Hypothalamus (tissue), 51 donors: Measurements from ENCODE around the gene POPDC3.
"Not testable (repeated sequence)": the region's sequence is repeated elsewhere in the genome, so short reads cannot be mapped to it uniquely, and the experiment has no call there.

Experiments used
- DNase-seq, 51 donors: peaks; one replicate each; lab custom pipeline; 2025; lab: John Stamatoyannopoulos, UW

The POPDC3 gene

DNA sequence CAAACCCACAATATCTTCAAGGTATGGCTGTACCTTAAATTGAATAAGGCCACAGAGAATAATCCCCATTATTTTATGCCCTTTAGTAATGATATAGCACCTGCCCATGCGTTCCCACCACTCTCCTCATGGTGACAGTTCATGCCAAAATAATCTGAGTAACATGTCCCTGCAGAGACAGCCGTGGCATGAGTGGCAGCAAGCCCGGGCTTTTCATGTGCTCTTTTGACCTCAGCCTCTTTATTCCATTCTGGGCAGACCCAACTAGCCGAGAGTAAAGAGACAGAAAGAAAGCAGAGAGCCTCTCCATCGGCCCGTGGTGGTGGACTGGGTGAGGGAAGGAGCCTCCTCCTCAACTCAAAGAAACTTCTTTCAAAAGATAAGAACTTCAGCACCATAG, 19.9 kb upstream of the POPDC3 start:
- no peak for DNase-seq

DNA sequence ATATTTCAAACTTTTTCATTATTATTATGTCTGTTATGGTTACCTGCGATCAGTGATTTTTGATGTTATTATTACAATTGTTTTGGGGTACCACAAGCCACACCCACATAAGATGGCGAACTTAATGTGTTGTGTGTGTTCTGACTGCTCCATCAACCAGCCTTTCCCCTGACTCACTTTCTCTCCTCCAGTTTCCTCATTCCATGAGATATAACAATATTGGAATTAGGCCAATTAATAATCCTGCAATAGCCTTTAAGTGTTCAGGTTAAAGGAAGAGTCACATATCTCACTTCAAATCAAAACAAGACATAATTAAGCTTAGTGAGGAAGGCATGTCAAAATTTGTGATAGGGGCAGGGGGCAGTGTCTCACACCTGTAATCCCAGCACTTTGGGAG, 16.3 kb upstream of the POPDC3 start:
- DNase-seq, result no peak

DNA sequence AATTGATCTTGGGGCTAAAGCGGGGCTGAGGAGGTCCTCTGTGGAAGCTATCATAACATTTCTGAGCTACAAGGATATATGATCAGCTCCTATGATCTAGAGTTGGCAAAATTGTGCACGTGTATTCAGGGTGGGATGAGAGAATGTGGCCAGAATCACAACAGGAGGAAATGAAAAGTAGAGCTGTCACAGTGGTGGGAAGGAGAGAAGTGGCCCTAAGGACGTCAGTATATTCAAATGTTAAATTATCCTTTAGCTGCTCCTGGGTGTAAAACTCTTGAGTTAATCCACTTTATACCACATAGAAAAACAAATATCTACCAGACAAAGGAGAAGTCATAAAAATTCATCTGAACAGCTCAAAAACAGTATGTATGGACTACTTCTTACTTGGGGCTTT, 14.8 kb upstream of the POPDC3 start:
- no peak for DNase-seq

DNA sequence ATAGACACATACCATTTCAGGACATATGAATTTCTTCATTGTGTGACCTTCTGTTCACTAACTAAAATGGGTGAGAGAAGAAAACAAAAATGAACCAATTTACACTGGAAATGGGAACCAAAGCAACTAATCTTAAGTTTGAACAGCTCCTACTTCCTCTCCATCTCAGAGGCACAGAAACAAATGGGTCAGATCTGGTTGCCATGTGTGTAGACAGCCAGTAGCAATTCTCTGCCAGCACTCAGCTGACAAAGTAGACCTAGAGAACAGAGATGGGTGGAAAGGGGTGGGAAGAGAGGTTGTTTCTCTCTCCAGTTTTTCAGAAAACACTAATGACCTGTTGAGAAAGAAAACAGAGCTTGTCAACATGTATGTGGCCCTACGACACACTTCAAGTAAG, 14.3 kb upstream of the POPDC3 start:
- no peak for DNase-seq

DNA sequence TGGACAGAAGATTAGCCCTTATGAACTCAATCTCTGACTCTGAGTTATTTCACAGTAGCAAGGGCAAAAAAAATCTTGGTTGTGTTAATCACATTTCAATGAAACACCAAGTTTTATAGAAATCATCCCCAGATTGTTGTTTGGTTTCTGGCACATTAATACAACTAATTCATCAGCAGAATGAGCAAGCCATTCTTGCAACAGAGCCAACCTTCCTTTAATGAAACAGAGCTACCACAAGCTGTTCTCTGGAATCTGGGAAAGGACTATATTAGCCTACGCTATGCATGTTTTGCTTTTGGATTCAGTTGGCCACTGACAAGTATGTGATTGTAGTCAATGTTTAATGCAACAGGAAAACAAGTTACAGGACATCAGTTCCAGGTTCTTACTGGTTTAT, 13.8 kb upstream of the POPDC3 start:
- DNase-seq, result no peak

DNA sequence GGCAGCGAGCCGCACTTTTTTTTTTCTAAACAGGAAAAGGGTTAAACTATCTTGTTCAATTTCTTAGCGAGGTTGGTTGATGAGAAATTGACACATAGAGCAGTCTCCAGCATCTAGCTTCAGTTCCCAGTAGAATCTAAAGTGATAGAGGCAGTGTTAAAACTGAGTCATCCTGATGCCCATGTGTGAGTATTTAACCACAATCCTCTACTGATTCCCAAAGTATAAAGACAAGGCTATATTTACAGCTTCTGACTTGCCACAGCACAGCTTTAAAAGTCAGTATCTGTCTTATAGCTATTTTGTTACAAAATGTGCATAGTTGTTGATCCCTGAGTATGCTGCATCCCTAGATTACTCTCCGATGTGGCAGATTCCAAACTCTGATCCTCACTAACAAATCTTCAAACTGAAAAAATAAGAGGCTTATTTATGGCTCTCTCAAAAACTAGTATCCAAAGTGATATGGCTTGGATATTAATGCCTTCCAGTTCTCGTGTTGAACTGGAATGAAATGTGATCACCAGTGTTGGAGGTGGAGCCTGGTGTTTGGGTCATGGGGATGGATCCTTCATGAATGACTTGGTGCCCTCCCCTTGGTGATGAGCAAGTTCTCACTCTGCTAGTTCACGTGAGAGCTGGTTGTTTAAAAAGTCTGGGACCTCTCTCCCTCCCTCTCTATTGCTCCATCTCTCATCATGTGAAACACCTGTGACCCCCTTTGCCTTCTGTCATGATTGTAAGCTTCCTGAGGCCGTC, 13.1 kb upstream of the POPDC3 start:
- no peak for DNase-seq

DNA sequence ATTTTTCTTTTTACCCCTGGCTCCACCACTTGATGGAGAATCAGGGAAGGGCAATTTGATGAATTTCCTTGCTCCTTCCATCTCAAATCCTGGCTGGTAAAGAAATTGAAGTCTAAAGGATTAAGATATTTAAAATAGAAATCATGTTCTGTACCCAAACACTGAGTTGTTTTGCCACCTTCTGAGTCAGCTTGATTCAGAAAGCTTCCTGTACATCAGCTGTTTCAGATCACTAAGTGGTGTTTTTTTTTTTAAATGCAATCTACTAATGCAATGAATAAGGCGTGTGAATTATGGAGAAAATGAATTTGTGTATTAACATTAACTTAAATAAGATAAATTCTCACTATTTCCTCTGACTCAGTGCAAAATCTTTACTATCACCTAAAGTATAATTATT, 11.5 kb upstream of the POPDC3 start:
- DNase-seq, result no peak

DNA sequence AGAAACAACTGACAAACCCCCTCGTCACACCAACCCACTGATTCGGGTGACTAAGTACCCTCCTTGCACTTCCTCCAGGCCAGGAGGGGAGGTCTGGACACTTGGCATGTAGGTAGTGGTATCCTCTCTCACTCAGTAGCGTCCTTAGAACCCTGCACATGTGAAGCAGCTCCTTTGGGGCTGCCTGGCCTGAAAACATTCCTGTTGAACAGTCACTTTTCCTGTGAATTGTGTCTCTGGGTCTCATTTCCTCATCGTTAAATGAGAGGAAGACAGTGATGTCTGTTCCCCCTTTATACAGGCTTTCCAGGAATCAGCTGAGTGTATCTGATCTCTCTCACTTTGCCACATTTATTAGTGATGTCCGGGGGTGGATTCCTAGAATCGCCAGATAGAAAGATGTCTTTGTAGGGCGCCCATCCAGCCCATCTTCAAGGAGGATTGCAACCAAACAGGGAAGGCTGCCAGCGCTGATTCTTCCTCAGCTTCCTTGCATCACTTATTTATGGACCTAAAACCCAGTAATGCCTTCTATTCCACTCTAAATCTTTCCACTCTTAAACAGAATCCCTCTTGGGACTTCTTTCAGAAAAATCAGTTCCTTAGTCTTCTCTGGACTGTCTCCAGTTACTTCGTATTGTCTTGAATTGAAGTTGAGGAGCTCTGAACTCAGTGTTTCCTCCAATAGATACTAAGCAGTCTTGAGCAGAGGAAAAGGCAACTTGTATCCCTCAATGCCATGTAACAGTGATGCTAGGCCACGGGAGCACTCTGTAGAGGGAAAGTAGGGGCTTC, 9.4 kb upstream of the POPDC3 start:
- DNase-seq, result no peak

DNA sequence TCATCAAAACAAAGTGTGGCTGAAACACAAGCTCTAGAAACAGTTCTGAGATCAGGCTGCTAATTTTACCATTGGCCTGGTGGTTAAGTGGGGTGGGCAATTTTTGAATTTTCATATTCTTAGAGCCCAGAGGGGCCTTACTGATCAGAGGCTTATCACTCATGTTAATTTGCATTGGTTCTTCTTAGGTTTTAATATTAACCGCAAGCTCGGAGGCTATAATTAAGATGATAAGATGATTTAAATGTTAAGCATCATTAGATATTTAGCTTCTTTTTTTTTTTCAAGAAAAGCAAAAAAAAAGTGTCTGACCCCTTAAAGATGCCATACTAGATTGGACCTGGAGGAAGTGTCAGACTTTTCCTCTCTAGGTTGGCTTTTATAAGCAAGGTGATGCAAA, 8.4 kb upstream of the POPDC3 start:
- DNase-seq, result no peak

DNA sequence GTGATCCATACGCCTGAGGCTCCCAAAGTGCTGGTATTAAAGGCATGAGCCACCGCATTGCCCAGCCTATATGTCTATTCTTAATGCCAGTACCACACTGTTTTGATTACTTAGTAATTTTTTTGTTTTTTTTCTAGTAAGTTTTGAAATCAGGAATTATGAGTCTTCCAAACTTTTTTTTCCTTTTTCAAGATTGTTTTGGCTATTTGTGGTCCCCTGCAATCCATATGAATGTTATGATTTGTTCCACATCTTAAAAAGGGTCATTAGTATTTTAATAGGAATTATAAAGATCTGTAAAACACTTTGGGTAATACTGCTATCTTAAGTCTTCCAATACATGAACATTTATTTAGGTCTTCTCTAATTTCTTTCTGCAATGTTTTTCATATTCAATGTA, 6.8 kb upstream of the POPDC3 start:
- no peak for DNase-seq

DNA sequence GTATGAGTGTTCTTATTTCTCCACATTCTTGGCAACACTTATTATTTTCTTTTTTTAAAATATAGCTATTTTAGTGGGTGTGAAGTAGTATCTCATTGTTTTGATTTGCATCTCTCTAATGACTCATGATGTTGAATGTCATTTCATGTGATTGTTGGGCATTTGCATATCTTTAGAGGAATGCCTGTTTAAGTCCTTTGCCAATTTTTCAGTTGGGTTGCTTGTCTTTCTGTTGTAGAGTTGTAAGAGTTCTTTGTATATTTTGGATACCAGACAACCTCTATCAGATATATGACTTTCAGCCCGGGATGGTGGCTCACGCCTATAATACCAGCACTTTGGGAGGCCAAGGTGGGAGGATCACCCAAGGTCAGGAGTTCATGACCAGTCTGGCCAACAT, 5.1 kb upstream of the POPDC3 start:
- DNase-seq, result no peak

DNA sequence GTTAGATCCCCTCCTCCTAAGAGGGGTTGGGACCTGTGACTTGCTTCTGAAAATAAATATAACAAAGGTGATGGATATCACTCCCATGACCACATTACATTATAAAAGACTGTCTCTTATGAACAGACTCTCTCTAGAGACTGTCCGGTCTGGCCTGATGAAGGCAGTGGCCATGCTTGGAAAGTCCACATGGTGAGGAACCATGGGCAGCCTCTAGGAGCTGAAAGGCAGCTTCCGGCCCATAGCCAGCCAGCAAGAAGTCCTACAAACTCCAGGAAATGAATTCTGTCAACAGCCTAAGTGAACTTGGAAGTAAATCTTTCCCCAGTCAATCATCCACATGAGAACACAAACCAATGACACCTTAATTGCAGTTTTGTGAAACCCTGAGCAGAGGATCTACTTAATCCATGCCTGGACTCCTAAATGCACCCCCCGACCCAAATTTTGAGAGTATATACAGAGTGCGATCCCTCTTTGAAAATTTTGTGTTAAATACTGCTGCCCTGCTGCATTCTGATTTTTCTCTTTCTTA, 2.2 kb upstream of the POPDC3 start:
- DNase-seq, result no peak

DNA sequence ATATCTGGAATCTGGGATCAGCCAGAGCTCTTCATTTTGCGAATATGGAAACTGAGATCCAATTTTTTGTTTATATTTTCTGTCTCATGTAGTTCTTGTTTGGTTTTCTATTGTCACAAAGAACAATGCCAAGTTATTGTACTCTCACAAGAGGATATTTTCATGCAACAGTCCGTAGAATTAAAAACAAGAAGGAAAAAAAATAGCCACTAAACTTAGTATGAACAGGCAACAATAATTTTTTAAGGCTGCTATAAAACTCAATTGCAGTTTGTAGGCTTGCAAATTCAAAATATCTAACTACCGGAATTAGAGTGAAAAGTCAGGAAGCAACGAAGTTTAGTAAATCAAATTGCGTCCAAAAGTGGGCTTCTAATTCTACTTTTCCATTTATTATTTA, 1.2 kb downstream of the POPDC3 start:
- DNase-seq, result peak in 1 of 51 donors; percentile 45

DNA sequence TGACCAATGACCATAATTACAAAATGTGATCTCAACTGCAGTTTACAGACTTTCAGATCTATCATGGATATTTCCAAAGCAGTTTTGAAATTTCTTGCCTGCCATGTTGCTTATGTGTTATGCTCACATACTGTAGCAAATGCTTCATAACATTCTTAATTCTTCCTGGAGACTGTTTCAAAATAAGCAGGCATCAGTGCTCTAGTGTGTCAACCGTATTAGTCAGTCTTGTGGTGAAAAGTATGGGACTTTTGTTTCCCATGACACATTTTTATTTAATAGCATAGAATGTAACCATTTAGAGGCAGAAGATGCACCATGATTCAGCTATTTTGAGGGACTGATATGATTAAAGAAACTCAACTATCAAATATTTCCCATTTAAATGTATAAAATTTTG, 1.7 kb downstream of the POPDC3 start:
- peak in 1 of 51 donors; percentile 15 for DNase-seq

DNA sequence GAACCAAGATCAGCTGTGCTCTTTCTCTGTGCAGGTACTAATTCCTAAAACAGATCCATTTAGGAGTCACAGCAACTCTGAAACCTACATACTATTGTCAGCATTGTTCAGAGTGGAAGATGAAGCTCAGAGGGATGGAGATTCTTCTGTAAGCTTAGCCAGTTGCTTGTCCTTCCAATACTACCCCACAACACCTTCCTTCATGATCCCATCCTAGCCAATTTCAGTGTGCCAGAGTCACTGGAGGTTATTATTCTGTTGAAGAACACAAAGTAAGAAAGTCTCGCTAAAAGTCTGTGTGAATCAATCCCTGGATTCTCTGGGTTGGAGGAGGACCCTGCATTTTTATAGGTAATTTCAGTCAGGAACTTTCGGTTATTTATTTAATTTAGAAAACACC, 2.3 kb downstream of the POPDC3 start:
- DNase-seq, result peak in 1 of 51 donors; percentile 8

DNA sequence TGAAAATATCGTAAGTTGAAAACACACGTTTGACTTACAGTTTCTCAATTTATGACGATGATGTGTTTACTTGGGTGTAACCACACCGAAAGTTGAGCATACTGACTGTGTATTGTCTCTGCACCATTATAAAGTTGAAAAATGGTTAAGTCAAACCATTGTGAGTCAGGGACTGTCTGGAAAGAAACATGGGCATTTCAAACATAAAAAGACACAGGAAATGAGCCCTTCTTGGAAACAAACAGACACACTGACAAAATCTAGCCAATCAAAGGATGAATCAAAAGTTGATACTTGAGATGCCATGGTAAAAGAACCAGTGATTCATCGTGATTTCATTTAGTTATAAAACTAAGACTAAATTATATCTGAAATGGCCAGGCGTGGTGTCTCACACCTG, 5.3 kb downstream of the POPDC3 start:
- DNase-seq, result no peak

DNA sequence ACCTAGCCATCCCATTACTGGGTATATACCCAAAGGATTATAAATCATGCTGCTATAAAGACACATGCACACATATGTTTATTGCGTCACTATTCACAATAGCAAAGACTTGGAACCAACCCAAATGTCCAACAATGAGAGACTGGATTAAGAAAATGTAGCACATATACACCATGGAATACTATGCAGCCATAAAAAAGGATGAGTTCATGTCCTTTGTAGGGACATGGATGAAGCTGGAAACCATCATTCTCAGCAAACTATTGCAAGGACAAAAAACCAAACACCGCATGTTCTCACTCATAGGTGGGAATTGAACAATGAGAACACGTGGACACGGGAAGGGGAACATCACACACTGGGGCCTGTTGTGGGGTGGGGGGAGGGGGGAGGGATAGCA, 7.3 kb downstream of the POPDC3 start:
- DNase-seq, result not testable (repeated sequence)

DNA sequence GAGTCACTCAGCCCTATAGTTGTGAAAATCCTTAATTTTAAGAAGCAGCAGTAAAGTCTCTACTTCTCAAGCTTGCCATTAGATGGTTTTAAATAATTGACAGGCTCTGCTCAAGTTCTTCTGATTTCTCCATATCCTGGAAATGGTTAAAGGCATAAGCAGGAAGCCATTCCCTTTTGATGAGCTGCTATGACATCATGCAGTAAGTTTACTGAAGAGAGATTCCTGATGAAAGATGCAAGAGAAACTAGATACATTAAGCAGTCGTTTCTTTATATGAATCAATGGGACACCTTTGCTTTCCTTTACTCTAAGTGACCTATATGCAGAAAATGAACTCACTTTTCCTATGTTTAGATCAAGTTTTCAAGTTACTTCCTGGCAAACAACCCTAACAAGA, 9.8 kb downstream of the POPDC3 start:
- DNase-seq, result no peak

DNA sequence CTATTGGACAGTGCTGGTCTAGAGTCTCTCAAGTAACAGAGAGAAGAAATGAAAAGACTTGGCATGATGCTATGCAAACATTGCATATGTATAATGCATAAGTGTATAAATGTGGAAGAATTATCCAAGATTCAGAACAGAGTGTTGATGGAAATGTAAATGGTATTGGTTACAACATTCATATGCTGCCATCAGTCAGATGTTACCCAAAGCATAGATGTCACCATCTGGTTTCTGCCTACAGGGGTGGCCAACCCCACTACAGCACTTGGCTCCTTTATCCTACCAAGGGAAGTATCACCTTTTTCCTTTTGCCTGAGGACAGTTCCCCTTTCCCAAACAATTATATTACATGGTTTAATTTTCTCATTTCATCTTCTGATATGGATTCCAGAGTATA, 11.9 kb downstream of the POPDC3 start:
- no peak for DNase-seq

DNA sequence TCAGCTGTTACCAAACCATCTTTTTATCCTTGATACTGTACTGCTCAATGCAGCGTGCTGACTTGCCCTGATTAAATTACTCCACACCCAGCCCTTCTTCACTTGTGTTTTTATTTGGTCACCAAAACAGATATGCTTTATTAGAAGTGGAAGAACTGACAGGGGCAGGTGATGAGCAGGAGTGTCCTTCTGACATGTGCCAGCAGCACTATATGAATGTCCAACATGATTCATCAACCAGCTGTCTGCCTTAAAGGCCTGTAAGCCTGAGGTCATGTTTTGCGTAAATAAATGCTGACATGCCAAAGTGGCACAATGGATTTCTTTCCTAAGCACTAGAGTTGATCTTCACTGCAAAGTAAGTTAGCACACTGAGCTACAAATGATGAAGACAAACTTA, 15.4 kb downstream of the POPDC3 start:
- peak in 3 of 51 donors; percentile 3 to 10 (median 8) for DNase-seq

DNA sequence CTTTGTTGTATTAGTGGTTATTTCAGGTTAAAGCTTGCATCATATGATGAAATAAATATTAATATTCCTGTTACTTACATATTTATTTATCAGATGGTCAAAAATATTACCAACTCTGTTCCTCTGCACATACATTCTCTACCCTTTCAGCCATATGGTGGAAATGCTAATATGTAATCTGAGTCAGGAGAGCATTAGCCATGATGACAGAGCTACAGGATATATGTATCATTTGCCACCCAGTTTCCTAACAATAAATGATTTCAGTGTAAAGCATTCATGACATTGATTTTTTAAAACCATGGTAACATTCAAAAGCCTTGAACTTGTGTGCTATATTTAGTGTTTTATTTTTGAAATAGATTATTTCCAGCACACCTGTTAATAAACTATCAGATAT, 16.6 kb downstream of the POPDC3 start:
- no peak for DNase-seq

DNA sequence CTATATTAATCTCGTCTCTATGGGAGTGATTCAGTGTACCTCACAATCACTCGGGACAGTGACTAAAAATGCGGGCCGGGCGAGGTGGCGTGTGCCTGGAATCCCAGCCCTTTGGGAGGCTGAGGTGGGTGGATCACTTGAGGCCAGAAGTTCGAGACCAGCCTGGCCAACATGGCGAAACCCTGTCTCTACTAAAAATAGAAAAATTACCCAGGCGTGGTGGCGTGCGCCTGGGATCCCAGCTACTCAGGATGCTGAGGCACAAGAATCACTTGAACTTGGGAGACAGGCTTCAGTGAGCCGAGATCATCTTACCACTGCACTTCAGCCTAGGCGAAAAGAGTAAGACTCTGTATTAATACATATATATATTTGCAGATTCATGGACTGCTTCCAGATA, 17.4 kb downstream of the POPDC3 start:
- DNase-seq, result no peak
